ENCODE measurements around the gene CCDC70.

Gene CCDC70

GRCh38 chr13:51856998-51857397 lies 4.8 kb upstream of the CCDC70 start:
- no peak for DNase-seq (ENCODE audit: low read depth)
- no peak for TF ChIP-seq MAX (IDR thresholded peaks at IDR 0.05; ENCODE audit: low read depth, low read length)
- no peak for TF ChIP-seq MYC (IDR thresholded peaks at IDR 0.05; ENCODE audit: low read depth, low read length)
- TF ChIP-seq POLR2A (IDR thresholded peaks at IDR 0.05; ENCODE audit: extremely low read depth, insufficient read length), result no peak
- TF ChIP-seq CTCF (IDR thresholded peaks at IDR 0.05; ENCODE audit: low read depth, low read length), result no peak
- H3K4me3 ChIP-seq (ENCODE audit: low read depth, low read length), result no peak overlapping the region

GRCh38 chr13:51858433-51859247 lies 3.1 kb upstream of the CCDC70 start:
- no peak for DNase-seq (ENCODE audit: low read depth)
- no peak for TF ChIP-seq CTCF (IDR thresholded peaks at IDR 0.05; ENCODE audit: low read depth, low read length)
- no peak for TF ChIP-seq POLR2A (IDR thresholded peaks at IDR 0.05; ENCODE audit: extremely low read depth, insufficient read length)
- TF ChIP-seq MYC (IDR thresholded peaks at IDR 0.05; ENCODE audit: low read depth, low read length), result no peak
- no peak for TF ChIP-seq MAX (IDR thresholded peaks at IDR 0.05; ENCODE audit: low read depth, low read length)
- no peak overlapping the region for H3K4me3 ChIP-seq (ENCODE audit: low read depth, low read length)

- no peak for DNase-seq (ENCODE audit: low read depth)
- TF ChIP-seq MYC (IDR thresholded peaks at IDR 0.05; ENCODE audit: low read depth, low read length) (no peak), POLR2A (IDR thresholded peaks at IDR 0.05; ENCODE audit: extremely low read depth, insufficient read length) (no peak), MAX (IDR thresholded peaks at IDR 0.05; ENCODE audit: low read depth, low read length) (no peak), CTCF (IDR thresholded peaks at IDR 0.05; ENCODE audit: low read depth, low read length) (no peak)
- no peak overlapping the region for H3K4me3 ChIP-seq (ENCODE audit: low read depth, low read length)
These were observed 1.2 kb downstream of the CCDC70 start for GRCh38 chr13:51862957-51863356.

GRCh38 chr13:51865838-51866237 lies 4.1 kb downstream of the CCDC70 start:
- DNase-seq (ENCODE audit: low read depth), result no peak

GRCh38 chr13:51867062-51867461 lies 5.3 kb downstream of the CCDC70 start:
- no peak overlapping the region for H3K4me3 ChIP-seq (ENCODE audit: low read depth, low read length)
- no peak for DNase-seq (ENCODE audit: low read depth)
- TF ChIP-seq POLR2A (IDR thresholded peaks at IDR 0.05; ENCODE audit: extremely low read depth, insufficient read length) (no peak), MAX (IDR thresholded peaks at IDR 0.05; ENCODE audit: low read depth, low read length) (no peak), CTCF (IDR thresholded peaks at IDR 0.05; ENCODE audit: low read depth, low read length) (no peak), MYC (IDR thresholded peaks at IDR 0.05; ENCODE audit: low read depth, low read length) (no peak)

More at GRCh38 chr13:51865838-51866237, 4.1 kb downstream of the CCDC70 start:
- TF ChIP-seq CTCF (IDR thresholded peaks at IDR 0.05; ENCODE audit: low read depth, low read length) (peak; percentile 6), MAX (IDR thresholded peaks at IDR 0.05; ENCODE audit: low read depth, low read length) (no peak)
- H3K4me3 ChIP-seq (ENCODE audit: low read depth, low read length), result no peak overlapping the region

Measured in NB4 (cell line).